ENCODE data around the gene PRKACG. TPM values are rescaled to one million over a fixed set of nuclear protein-coding genes. Genes with fewer than 3 reads are reported as not detected.

PRKACG gene
- total and polyA plus RNA-seq, 2 experiments from 2014 or later: not detected

GRCh38 chr9:68978501-68978900 lies 35.4 kb downstream of the PRKACG start:
- no peak for ATAC-seq

More at GRCh38 chr9:68978501-68978900, 35.4 kb downstream of the PRKACG start:
- peaks cover 17% of the 10 kb centered on the region; the same call in 2 of the 3 replicates for H3K36me3 Mint-ChIP-seq (ENCODE audit: low read depth)
- no peak overlapping the region for H3K27ac Mint-ChIP-seq
- peaks cover 21% of the 10 kb centered on the region for H3K4me1 ChIP-seq (ENCODE audit: insufficient read depth)
- no peaks in the 10 kb centered on the region for H3K79me2 ChIP-seq (replicated peaks; ENCODE audit: insufficient read depth)
- H3K27me3 ChIP-seq (ENCODE audit: insufficient read depth): no peaks in the 10 kb centered on the region
- no peak overlapping the region for H3K27ac ChIP-seq (ENCODE audit: low read depth)
- no peak for TF ChIP-seq EZH2phosphoT487 (IDR thresholded peaks at IDR 0.05; ENCODE audit: unreplicated experiment)
- TF ChIP-seq POLR2AphosphoS5 (IDR thresholded peaks at IDR 0.05; ENCODE audit: low read depth): no peak
- TF ChIP-seq EZH2 (IDR thresholded peaks at IDR 0.05; ENCODE audit: low read depth, unreplicated experiment): no peak
- no peak for TF ChIP-seq ZNF462 (CRISPR knock-in tag; IDR thresholded peaks at IDR 0.05)
- no peak for TF ChIP-seq STAT1 (IDR thresholded peaks at IDR 0.05; ENCODE audit: unreplicated experiment)
- TF ChIP-seq JUNB (IDR thresholded peaks at IDR 0.05; ENCODE audit: unreplicated experiment): no peak
- no peak for TF ChIP-seq REST (IDR thresholded peaks at IDR 0.05; ENCODE audit: unreplicated experiment)
- TF ChIP-seq ZNF331 (CRISPR knock-in tag; IDR thresholded peaks at IDR 0.05; ENCODE audit: low read depth): no peak
- no peak for TF ChIP-seq ETS1 (IDR thresholded peaks at IDR 0.05)
- no peak for TF ChIP-seq ZNF114 (CRISPR knock-in tag; IDR thresholded peaks at IDR 0.05)
- no peak for TF ChIP-seq CTCF (conservative IDR thresholded peaks at IDR 0.05; ENCODE audit: low read depth in 2 of 2)
- TF ChIP-seq NANOG (IDR thresholded peaks at IDR 0.05; ENCODE audit: borderline replicate concordance): no peak
- no peak for TF ChIP-seq CREB1 (CRISPR knock-in tag; IDR thresholded peaks at IDR 0.05; ENCODE audit: low read depth)
- peaks cover 13% of the 10 kb centered on the region for H3K9me3 Mint-ChIP-seq
- no peak overlapping the region for H2AFZ ChIP-seq
- 0 out of 2 replicates have a peak, but pooled peaks cover 3% of the 10 kb centered on the region for H3K9me2 ChIP-seq (ENCODE audit: insufficient read depth)
- no peaks in the 10 kb centered on the region for H3K36me3 ChIP-seq (ENCODE audit: insufficient read depth)
- H3F3A ChIP-seq (replicated peaks; ENCODE audit: low read depth): no peaks in the 10 kb centered on the region; the same call in 1 of the 2 replicates
- H3K4me1 Mint-ChIP-seq: peaks cover 30% of the 10 kb centered on the region
- no peak overlapping the region for H3K4me3 Mint-ChIP-seq
- no peaks in the 10 kb centered on the region for H3K27me3 Mint-ChIP-seq (ENCODE audit: insufficient read depth, low read depth, poor library complexity)
- no peak overlapping the region for H3K4me2 ChIP-seq
- no peak overlapping the region for H3K4me3 ChIP-seq
- no peaks in the 10 kb centered on the region for H4K20me1 ChIP-seq (replicated peaks; ENCODE audit: insufficient read depth)
- no peak for DNase-seq (ENCODE audit: low spot score)
